Cardiac muscle cell (in vitro differentiated cells and primary cell): Measurements from ENCODE around the gene IRF8. TPM values are rescaled to one million over a fixed set of nuclear protein-coding genes. Genes with fewer than 3 reads are reported as not detected.

ENCODE experiments used
- DNase-seq, 2 donors: peaks; one replicate each; pipeline versions ENCODE4 v3.0.0 to v3.0.0-alpha.2; 2010 to 2017; ENCODE audit warnings: low read depth in 1 of 2, low spot score in 1 of 2
- H3K27ac ChIP-seq: fragments of 200-600 bp; sonication (generic); 2 replicates; pipeline ENCODE4 v1.5.1; 2016
- H3K27me3 ChIP-seq: fragments of 200-600 bp; sonication (generic); 2 replicates; pipeline ENCODE4 v1.6.0; 2016; ENCODE audit warnings: control low read depth
- H3K36me3 ChIP-seq: fragments of 200-600 bp; sonication (generic); 2 replicates; pipeline ENCODE4 v1.5.1; 2016; ENCODE audit warnings: control low read depth
- H3K4me1 ChIP-seq: fragments of 200-600 bp; sonication (generic); 2 replicates; pipeline ENCODE4 v1.8.1; 2017; ENCODE audit warnings: low read depth, mild to moderate bottlenecking, mixed run types
- H3K4me3 ChIP-seq: fragments of 200-600 bp; sonication (generic); 2 replicates; pipeline ENCODE4 v1.5.1; 2016; ENCODE audit warnings: mild to moderate bottlenecking
- H3K9me3 ChIP-seq: fragments of 200-600 bp; sonication (generic); 2 replicates; pipeline ENCODE4 v1.5.1; 2017; ENCODE audit warnings: low read depth, mild to moderate bottlenecking, control low read depth
- polyA plus RNA-seq: library from polyadenylated mRNA; unstranded; fragments of >200 nt; fragmentation: Nextera tagmentation; extraction: Ambion mirVana; gene quantifications from 2 replicates; pipeline ENCODE4 v1.2.1, GENCODE V29; 2016
- total RNA-seq: library from RNA; depleted of rRNA; stranded (reverse); fragments of >200 nt; gene quantifications from 2 replicates; pipeline ENCODE4 v1.2.3, GENCODE V29; 2016
- TF ChIP-seq, protein P1 (sequence below): IDR thresholded peaks from 2 replicates; pipeline ENCODE4 v1.5.1; 2012; ENCODE audit warnings: low read depth, mild to moderate bottlenecking, low read length

The IRF8 gene
- total and polyA plus RNA-seq, 2 experiments from 2014 or later, result 1.7 to 12.8 TPM

DNA sequence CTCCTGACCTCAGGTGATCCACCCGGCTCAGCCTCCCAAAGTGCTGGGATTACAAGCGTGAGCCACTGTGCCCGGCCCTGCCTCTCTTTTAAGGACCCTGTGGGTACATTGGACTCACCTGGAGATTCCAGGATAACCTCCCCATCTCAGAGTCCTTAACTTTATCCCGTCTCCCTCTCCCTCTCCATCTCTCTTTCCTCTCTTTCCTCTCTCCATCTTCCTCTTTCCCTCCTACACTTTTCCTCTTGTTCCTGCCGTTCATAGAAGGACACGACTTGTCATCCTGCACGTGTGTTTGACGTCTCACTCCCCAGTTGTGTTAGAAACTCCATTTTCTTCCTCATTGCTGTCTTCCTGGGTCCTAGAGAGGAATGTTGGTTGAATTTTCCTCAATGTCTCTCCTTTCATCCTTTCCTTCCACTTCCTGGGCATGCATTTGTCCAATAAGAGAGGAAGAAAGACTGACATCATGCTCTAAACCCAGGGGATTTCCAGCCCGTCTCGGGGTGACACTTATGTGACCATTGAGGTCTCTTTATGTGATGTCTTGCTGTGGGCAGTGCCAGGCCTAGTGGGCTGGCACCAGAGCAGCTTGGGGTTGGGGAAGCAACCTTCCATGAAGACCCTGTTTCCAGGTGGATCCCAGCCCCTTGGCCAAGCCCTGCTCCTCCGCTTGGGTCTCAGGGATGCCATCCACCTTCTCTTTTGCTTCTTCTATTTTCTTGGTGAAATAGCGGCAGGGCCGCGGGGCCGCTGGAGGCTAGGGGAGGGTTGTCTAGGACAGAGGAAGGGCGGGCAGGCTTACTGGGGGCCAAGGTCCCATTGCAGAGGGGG lies 39.8 kb upstream of the IRF8 start:
- no peak for DNase-seq
- Histone ChIP-seq H3K27ac (no peak overlapping the region), H3K27me3 (no peaks in the 10 kb centered on the region), H3K4me3 (no peak overlapping the region), H3K36me3 (no peaks in the 10 kb centered on the region), H3K4me1 (no peaks in the 10 kb centered on the region), H3K9me3 (no peaks in the 10 kb centered on the region)
- TF ChIP-seq, protein P1, sequence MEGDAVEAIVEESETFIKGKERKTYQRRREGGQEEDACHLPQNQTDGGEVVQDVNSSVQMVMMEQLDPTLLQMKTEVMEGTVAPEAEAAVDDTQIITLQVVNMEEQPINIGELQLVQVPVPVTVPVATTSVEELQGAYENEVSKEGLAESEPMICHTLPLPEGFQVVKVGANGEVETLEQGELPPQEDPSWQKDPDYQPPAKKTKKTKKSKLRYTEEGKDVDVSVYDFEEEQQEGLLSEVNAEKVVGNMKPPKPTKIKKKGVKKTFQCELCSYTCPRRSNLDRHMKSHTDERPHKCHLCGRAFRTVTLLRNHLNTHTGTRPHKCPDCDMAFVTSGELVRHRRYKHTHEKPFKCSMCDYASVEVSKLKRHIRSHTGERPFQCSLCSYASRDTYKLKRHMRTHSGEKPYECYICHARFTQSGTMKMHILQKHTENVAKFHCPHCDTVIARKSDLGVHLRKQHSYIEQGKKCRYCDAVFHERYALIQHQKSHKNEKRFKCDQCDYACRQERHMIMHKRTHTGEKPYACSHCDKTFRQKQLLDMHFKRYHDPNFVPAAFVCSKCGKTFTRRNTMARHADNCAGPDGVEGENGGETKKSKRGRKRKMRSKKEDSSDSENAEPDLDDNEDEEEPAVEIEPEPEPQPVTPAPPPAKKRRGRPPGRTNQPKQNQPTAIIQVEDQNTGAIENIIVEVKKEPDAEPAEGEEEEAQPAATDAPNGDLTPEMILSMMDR, result no peak

DNA sequence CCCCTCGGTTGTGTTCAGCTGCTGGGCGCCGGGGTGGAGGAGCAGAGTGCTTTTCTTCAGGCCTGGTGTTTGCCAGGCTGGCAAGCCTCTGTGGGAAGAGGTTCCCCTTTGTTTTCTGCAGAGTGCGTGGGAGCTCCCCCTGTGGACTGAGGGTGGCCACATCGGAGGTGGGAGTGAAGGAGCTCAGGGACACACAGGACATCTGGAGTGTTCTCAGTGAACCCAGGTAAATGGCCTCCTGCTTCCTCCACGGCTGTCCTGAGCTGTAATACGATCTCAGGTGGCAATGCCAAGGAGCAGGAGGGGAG lies 39.2 kb upstream of the IRF8 start:
- Histone ChIP-seq H3K4me3 (no peak overlapping the region), H3K36me3 (no peaks in the 10 kb centered on the region), H3K27ac (no peak overlapping the region), H3K9me3 (no peaks in the 10 kb centered on the region), H3K27me3 (no peaks in the 10 kb centered on the region), H3K4me1 (no peaks in the 10 kb centered on the region)
- TF ChIP-seq, protein P1, result no peak
- DNase-seq, result no peak

DNA sequence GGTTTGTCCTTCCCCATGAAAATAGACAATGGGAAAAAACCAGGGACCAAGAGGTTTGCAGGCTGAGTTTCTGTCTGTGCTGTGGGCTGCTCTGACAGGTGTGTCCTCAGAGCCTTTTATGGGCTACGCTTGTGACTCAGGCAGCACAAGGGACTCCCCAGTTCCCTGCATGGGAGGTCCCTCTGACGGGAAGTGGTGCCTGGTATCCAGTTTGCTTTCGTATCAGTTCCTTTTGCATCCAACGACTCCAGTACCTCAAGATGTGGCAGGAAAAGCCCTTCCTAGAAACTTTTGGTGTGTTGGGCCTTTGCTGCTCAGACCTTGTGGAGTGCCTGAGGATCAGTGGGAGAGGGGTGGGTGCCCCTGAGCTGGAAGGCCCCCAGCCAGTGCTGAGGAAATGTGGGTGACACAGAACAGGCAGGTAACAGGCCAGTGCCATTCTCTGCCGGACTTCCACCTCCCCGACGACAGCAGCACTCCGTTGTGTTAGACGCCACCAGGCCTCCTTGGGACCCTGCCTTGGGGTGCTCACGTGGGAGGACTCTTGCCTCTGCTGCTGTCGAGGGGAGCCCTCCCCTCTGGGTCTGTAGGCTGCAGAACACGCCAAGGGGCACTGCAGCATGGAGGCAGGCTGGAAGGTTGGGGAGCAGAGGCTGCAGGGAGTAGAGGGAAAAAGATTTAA lies 38.4 kb upstream of the IRF8 start:
- no peak overlapping the region for H3K4me3 ChIP-seq
- TF ChIP-seq, protein P1, result no peak
- no peak for DNase-seq

DNA sequence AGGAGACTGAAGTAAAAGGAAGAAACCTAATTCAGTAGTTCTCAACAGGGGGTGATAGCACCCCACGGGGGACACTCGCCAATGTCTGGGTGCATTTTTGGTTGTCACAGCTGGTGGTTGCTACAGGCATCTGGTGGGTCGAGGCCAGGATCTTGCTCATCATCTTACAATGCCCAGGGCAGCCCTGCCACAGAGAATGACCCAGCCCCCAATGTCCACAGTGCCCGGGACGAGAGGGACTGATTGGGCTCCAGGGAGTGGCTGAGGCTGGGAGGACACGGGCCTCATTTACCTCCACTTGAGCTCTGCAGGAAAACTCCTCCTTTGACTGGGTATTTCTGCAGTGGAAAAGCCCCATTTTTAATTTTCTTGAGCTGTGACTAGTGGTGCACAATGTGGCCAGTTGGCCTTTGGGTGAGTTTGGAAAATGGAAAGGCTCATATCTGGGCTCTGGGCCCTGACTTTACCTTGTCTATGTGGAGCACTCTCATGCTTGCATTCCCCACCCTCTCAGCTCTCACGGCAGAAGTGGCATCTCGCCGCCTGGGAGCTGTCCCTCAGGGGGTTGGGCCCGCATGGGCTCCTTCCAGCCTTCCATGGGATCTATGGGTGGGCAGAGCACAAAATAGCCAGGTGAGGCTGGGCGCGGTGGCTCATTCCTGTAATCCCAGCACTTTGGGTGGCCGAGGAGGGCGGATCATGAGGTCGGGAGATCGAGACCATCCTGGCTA lies 37.7 kb upstream of the IRF8 start:
- H3K27ac ChIP-seq, result no peak overlapping the region
- H3K27me3 ChIP-seq, result no peaks in the 10 kb centered on the region
- no peak for DNase-seq
- H3K36me3 ChIP-seq, result no peaks in the 10 kb centered on the region
- TF ChIP-seq, protein P1, result no peak
- H3K4me1 ChIP-seq, result no peaks in the 10 kb centered on the region
- H3K9me3 ChIP-seq, result no peaks in the 10 kb centered on the region
- no peak overlapping the region for H3K4me3 ChIP-seq

More for the DNA sequence above, 38.4 kb upstream of the IRF8 start:
- no peaks in the 10 kb centered on the region for H3K9me3 ChIP-seq
- H3K36me3 ChIP-seq, result no peaks in the 10 kb centered on the region
- H3K4me1 ChIP-seq, result no peaks in the 10 kb centered on the region
- H3K27me3 ChIP-seq, result no peaks in the 10 kb centered on the region
- H3K27ac ChIP-seq, result no peak overlapping the region

DNA sequence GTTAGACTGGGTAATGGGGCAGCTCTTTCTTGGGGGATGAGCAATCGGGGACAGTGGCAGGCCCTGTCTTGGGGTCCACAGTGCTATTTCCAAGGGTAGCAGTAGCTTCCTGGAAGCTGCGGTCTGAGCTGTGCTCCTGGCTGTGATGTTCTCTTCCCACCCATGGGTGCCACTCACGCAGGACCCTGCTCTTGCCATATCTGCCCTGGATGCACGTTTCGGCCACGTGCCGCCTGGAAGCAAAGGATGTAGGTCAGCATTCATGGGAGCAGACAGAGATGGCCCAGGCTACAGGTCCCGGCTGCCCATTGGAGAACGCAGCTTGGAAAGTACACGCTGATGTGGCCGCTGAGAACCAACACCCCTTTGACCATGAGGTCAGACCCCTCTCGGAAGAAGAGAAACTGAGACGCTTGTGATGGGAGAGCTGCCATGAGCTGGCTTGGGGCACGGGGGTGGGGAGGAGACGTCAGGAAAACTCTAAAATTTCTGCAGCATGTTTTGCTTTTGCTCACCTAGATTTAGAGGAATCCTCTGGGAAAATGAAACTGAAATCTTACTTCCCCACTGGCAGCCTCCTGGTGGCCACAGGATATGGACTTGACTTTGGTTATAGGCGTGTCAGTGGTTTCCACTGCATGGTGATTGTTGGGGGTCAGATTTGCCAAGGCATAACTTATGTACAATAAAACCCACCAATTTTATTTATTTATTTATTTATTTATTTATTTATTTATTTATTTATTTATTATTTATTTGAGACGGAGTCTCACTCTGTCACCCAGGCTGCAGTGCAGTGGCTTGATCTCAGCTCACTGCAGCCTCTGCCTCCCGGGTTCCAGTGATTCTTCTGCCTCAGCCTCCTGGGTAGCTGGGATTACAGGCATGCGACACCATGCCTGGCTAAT lies 36.2 kb upstream of the IRF8 start:
- H3K4me3 ChIP-seq, result no peak overlapping the region
- H3K36me3 ChIP-seq, result no peaks in the 10 kb centered on the region
- H3K9me3 ChIP-seq, result no peaks in the 10 kb centered on the region
- no peaks in the 10 kb centered on the region for H3K27me3 ChIP-seq
- H3K27ac ChIP-seq, result no peak overlapping the region
- DNase-seq, result no peak
- no peaks in the 10 kb centered on the region for H3K4me1 ChIP-seq
- TF ChIP-seq, protein P1, result no peak
